Endothelial cell of umbilical vein (primary cell): ENCODE results near the gene EDC3.

Source experiments
- CTCF ChIP-seq, 2 donors: IDR thresholded peaks; 1 replicate in 1 of 2; 2 replicates in 1 of 2; pipeline ENCODE4 v1.5.1; 2011; ENCODE audit warnings: low read length in 2 of 2, mild to moderate bottlenecking in 2 of 2, moderate library complexity in 2 of 2, control low read depth in 1 of 2, inconsistent platforms in 1 of 2, low read depth in 1 of 2; ENCODE audit not compliant: insufficient read depth in 1 of 2; ENCODE audit errors: extremely low read depth in 1 of 2
- FOS ChIP-seq: IDR thresholded peaks from 2 replicates; pipeline ENCODE4 v1.6.1; 2011; ENCODE audit warnings: mild to moderate bottlenecking, low read length, moderate library complexity, borderline replicate concordance; ENCODE audit not compliant: insufficient read depth
- MYC ChIP-seq: IDR thresholded peaks from one replicate; pipeline ENCODE4 v1.6.1; 2011; ENCODE audit warnings: mild to moderate bottlenecking, low read depth, low read length
- POLR2A ChIP-seq: IDR thresholded peaks from 2 replicates; pipeline ENCODE4 v1.6.1; 2012; ENCODE audit warnings: low read depth, mild to moderate bottlenecking, control low read depth, low read length
- POLR2AphosphoS5 ChIP-seq: IDR thresholded peaks from 2 replicates; pipeline ENCODE4 v1.6.1; 2012; ENCODE audit warnings: low read depth, mild to moderate bottlenecking, control low read depth, low read length, moderate library complexity; ENCODE audit not compliant: insufficient read depth
- TF ChIP-seq, protein P1 (sequence below): IDR thresholded peaks from 2 replicates; pipeline ENCODE4 v1.6.1; 2011; ENCODE audit not compliant: insufficient read depth, insufficient read length

DNA sequence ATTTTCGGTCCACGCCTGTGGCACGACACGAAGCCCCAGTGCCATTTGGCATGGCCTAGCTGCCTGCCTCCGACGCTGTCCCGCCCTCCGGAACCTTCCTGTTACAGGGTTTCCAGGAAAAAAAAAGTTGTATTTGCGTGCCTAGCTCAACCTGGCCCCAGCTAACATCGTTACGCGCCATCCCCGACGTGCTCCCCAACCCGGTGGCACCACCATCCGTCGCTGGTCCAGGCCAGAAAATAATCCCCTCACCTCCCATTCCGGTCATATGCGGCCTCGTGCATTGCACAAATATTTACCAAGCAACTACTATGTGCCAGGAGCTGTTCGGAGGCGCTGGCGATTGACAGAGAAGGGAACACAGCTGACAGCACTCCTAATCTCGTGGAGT lies 30.9 kb upstream of the EDC3 start:
- TF ChIP-seq MYC (no peak), CTCF (IDR thresholded peaks at IDR 0.05; ENCODE audit: extremely low read depth in 1 of 2, insufficient read depth in 1 of 2, low read depth in 1 of 2, low read length in 2 of 2) (no peak), POLR2A (no peak), POLR2AphosphoS5 (no peak), FOS (no peak)
- TF ChIP-seq, protein P1, sequence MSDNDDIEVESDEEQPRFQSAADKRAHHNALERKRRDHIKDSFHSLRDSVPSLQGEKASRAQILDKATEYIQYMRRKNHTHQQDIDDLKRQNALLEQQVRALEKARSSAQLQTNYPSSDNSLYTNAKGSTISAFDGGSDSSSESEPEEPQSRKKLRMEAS = no peak
